ENCODE results near the gene ACACB.

DNA sequence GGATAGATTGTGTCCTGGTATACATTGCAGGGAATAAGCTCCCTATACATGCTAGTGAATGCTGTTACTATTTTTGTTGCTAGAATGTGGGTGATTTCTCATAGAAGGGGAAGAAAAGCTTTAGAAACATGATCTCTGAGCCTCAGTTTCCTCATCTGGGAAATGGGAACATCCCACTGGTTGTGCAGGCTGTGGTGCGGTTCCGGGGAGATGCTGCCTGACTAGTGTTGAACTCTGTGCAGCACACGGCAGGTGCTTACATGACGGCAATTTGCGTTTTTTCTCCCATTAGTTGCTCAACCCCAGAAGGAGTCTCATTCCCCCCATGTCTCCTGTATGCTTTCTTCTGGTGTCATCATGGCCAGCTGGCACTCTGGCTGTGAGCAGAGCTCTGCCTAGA, 159.8 kb downstream of the ACACB start:
- TF ChIP-seq, protein P1, sequence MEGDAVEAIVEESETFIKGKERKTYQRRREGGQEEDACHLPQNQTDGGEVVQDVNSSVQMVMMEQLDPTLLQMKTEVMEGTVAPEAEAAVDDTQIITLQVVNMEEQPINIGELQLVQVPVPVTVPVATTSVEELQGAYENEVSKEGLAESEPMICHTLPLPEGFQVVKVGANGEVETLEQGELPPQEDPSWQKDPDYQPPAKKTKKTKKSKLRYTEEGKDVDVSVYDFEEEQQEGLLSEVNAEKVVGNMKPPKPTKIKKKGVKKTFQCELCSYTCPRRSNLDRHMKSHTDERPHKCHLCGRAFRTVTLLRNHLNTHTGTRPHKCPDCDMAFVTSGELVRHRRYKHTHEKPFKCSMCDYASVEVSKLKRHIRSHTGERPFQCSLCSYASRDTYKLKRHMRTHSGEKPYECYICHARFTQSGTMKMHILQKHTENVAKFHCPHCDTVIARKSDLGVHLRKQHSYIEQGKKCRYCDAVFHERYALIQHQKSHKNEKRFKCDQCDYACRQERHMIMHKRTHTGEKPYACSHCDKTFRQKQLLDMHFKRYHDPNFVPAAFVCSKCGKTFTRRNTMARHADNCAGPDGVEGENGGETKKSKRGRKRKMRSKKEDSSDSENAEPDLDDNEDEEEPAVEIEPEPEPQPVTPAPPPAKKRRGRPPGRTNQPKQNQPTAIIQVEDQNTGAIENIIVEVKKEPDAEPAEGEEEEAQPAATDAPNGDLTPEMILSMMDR (IDR thresholded peaks at IDR 0.05; ENCODE audit: borderline replicate concordance, extremely low read depth, low read length, poor library complexity, severe bottlenecking) = no peak
- TF ChIP-seq EZH2 (IDR thresholded peaks at IDR 0.05; ENCODE audit: borderline replicate concordance, low read depth, low read length, severe bottlenecking) = no peak

All from DND-41 (cell line).